H1 (cell line): ENCODE data around the gene SCG2. TPM values are rescaled to one million over a fixed set of nuclear protein-coding genes. Genes with fewer than 3 reads are reported as not detected.

Source experiments
- CTCF ChIA-PET: fragments of 300-600 bp; sonication (Branson Sonifier 250); formaldehyde crosslinking; loops from one replicate; lab custom pipeline; 2021; ENCODE audit not compliant: partially characterized antibody; lab: Charles Lee
- POLR2A ChIA-PET: fragments of 300-600 bp; sonication (Branson Sonifier 250); formaldehyde crosslinking; loops from one replicate; lab custom pipeline; 2021; ENCODE audit warnings: inconsistent platforms; ENCODE audit not compliant: partially characterized antibody; lab: Charles Lee
- DNase-seq, 2 experiments: peaks; one replicate each; pipeline versions ENCODE4 v3.0.0 to v3.0.0-alpha.2; 2010 to 2022; ENCODE audit warnings: low spot score in 2 of 2, low read depth in 1 of 2, mixed read lengths in 1 of 2
- FAIRE-seq: peaks from 2 replicates; lab custom pipeline; 2011; peaks lifted over from hg19 to GRCh38; lab: Jason Lieb, UNC
- H2AFZ ChIP-seq: 2 replicates; pipeline ENCODE4 v1.8.1; 2012; ENCODE audit warnings: low read length, inconsistent platforms
- H2AK5ac ChIP-seq: 2 replicates; pipeline ENCODE4 v1.6.1; 2013; ENCODE audit warnings: low read depth, low read length
- H2BK120ac ChIP-seq: replicated peaks from 2 replicates; pipeline ENCODE3; 2013; ENCODE audit warnings: low read depth, low read length, inconsistent platforms
- H2BK12ac ChIP-seq: 2 replicates; pipeline ENCODE4 v1.6.1; 2013; ENCODE audit warnings: low read depth, low read length
- H2BK15ac ChIP-seq: 2 replicates; pipeline ENCODE4 v1.6.1; 2013; ENCODE audit warnings: low read length
- H2BK20ac ChIP-seq: 2 replicates; pipeline ENCODE4 v1.6.1; 2013; ENCODE audit warnings: low read length
- H2BK5ac ChIP-seq: 2 replicates; pipeline ENCODE4 v1.6.1; 2013; ENCODE audit warnings: low read depth, low read length
- H3K14ac ChIP-seq: 2 replicates; pipeline ENCODE4 v1.6.1; 2013; ENCODE audit warnings: inconsistent platforms; ENCODE audit not compliant: insufficient read length
- H3K18ac ChIP-seq: 2 replicates; pipeline ENCODE4 v1.6.1; 2013; ENCODE audit warnings: low read length; ENCODE audit errors: extremely low read depth
- H3K23ac ChIP-seq: 2 replicates; pipeline ENCODE4 v1.6.1; 2013; ENCODE audit warnings: inconsistent platforms; ENCODE audit not compliant: insufficient read length
- H3K23me2 ChIP-seq: 2 replicates; pipeline ENCODE4 v1.6.1; 2013; ENCODE audit warnings: low read depth, low read length
- H3K27ac ChIP-seq: 2 replicates; pipeline ENCODE4 v1.6.1; 2011; ENCODE audit warnings: low read depth, low read length, inconsistent platforms
- H3K27me3 ChIP-seq, 4 experiments: replicated peaks in 1 of 4; 1 replicate in 1 of 4; 2 replicates in 3 of 4; pipeline versions ENCODE4 v1.6.1 to v1.8.1; 2011 to 2013; ENCODE audit warnings: low read length in 3 of 4, mild to moderate bottlenecking in 3 of 4, inconsistent platforms in 2 of 4, mixed read lengths in 2 of 4, moderate library complexity in 1 of 4; ENCODE audit not compliant: control insufficient read depth in 3 of 4, insufficient read depth in 3 of 4; ENCODE audit errors: extremely low read depth in 1 of 4
- H3K36me3 ChIP-seq, 4 experiments: 2 replicates each; pipeline versions ENCODE4 v1.6.1 to v1.8.1; 2011 to 2013; ENCODE audit warnings: mild to moderate bottlenecking in 4 of 4, low read length in 3 of 4, moderate library complexity in 2 of 4, control low read depth in 1 of 4, inconsistent platforms in 1 of 4; ENCODE audit not compliant: insufficient read depth in 4 of 4, control insufficient read depth in 2 of 4
- H3K4ac ChIP-seq: replicated peaks from 2 replicates; pipeline ENCODE3; 2013; ENCODE audit warnings: low read length, low read depth, mixed read lengths, inconsistent platforms; ENCODE audit not compliant: insufficient read length
- H3K4me1 ChIP-seq, 4 experiments: replicated peaks in 1 of 4; 1 replicate in 1 of 4; 2 replicates in 3 of 4; pipeline versions ENCODE4 v1.6.1 to v1.8.1; 2011 to 2013; ENCODE audit warnings: low read length in 3 of 4, inconsistent platforms in 2 of 4, mixed read lengths in 1 of 4; ENCODE audit not compliant: insufficient read depth in 4 of 4, control insufficient read depth in 3 of 4
- H3K4me2 ChIP-seq, 2 experiments: 2 replicates each; pipeline versions ENCODE4 v1.6.1 to v1.8.1; 2011 to 2013; ENCODE audit warnings: low read depth in 2 of 2, low read length in 2 of 2, control low read depth in 1 of 2, inconsistent platforms in 1 of 2, mild to moderate bottlenecking in 1 of 2; ENCODE audit not compliant: insufficient read depth in 1 of 2
- H3K4me3 ChIP-seq, 4 experiments: fragments of 200-600, 300-600 bp in 1 of 4; sonication (generic), shearing (Covaris generic), sonication (Bioruptor Twin) in 1 of 4; 2 replicates each; pipeline versions ENCODE4 v1.5.1 to v1.8.1; 2011 to 2016; ENCODE audit warnings: low read length in 4 of 4, low read depth in 3 of 4, control low read depth in 2 of 4, inconsistent platforms in 2 of 4, mild to moderate bottlenecking in 2 of 4, mixed read lengths in 1 of 4, moderate library complexity in 1 of 4; ENCODE audit not compliant: insufficient read depth in 2 of 4; ENCODE audit errors: extremely low read depth in 1 of 4
- H3K56ac ChIP-seq: replicated peaks from 2 replicates; pipeline ENCODE3; 2013; ENCODE audit warnings: low read depth, mild to moderate bottlenecking, mixed read lengths, low read length, inconsistent platforms; ENCODE audit not compliant: insufficient read length
- H3K79me1 ChIP-seq: 2 replicates; pipeline ENCODE4 v1.6.1; 2013; ENCODE audit warnings: low read depth, low read length, control low read depth
- H3K79me2 ChIP-seq, 2 experiments: 2 replicates each; pipeline versions ENCODE4 v1.6.1 to v1.8.1; 2012 to 2013; ENCODE audit warnings: low read length in 2 of 2, mild to moderate bottlenecking in 2 of 2, inconsistent platforms in 1 of 2; ENCODE audit not compliant: insufficient read depth in 2 of 2, control insufficient read depth in 1 of 2
- H3K9ac ChIP-seq, 4 experiments: replicated peaks in 1 of 4; 1 replicate in 1 of 4; 2 replicates in 3 of 4; pipeline versions ENCODE4 v1.6.1 to v1.8.1; 2011 to 2013; ENCODE audit warnings: low read depth in 3 of 4, low read length in 3 of 4, control low read depth in 2 of 4, mild to moderate bottlenecking in 2 of 4, moderate library complexity in 2 of 4, inconsistent platforms in 1 of 4; ENCODE audit errors: extremely low read depth in 1 of 4
- H3K9me3 ChIP-seq, 2 experiments: 2 replicates each; pipeline versions ENCODE4 v1.6.1 to v1.8.1; 2012 to 2013; ENCODE audit warnings: mild to moderate bottlenecking in 2 of 2, moderate library complexity in 2 of 2, control low read depth in 1 of 2, inconsistent platforms in 1 of 2, low read depth in 1 of 2, low read length in 1 of 2, mixed read lengths in 1 of 2; ENCODE audit not compliant: insufficient read depth in 2 of 2
- H4K20me1 ChIP-seq, 2 experiments: replicated peaks in 1 of 2; 2 replicates each; pipeline versions ENCODE3 to v1.8.1; 2011 to 2013; ENCODE audit warnings: inconsistent platforms in 2 of 2, low read length in 2 of 2, mild to moderate bottlenecking in 1 of 2; ENCODE audit not compliant: insufficient read depth in 2 of 2, control insufficient read depth in 1 of 2
- H4K5ac ChIP-seq: 2 replicates; pipeline ENCODE4 v1.6.1; 2013; ENCODE audit warnings: low read length, low read depth, mixed read lengths, inconsistent platforms; ENCODE audit not compliant: insufficient read length
- H4K8ac ChIP-seq: 2 replicates; pipeline ENCODE4 v1.8.0; 2013; ENCODE audit warnings: mild to moderate bottlenecking, moderate library complexity, low read length, inconsistent platforms; ENCODE audit not compliant: insufficient read depth; ENCODE audit errors: extremely low read depth
- H4K91ac ChIP-seq: replicated peaks from 2 replicates; pipeline ENCODE3; 2013; ENCODE audit warnings: low read length, mixed read lengths, inconsistent platforms; ENCODE audit not compliant: insufficient read length
- BACH1 ChIP-seq: IDR thresholded peaks from 2 replicates; pipeline ENCODE4 v1.6.1; 2012; ENCODE audit warnings: low read length, improper control_type of control experiment
- KDM5A ChIP-seq: fragments of 200-600 bp; IDR thresholded peaks from 2 replicates; pipeline ENCODE4 v1.7.1; 2012; ENCODE audit warnings: mild to moderate bottlenecking, low read length, inconsistent platforms, mixed read lengths
- NANOG ChIP-seq: IDR thresholded peaks from 2 replicates; pipeline ENCODE4 v1.6.1; 2011; ENCODE audit warnings: low read length, low read depth, mild to moderate bottlenecking, inconsistent platforms; ENCODE audit not compliant: insufficient read depth, poor library complexity, severe bottlenecking
- PHF8 ChIP-seq: fragments of 200-600 bp; sonication (generic); conservative IDR thresholded peaks from 2 replicates; pipeline ENCODE4 v1.7.1; 2012; ENCODE audit warnings: low read depth, mild to moderate bottlenecking, inconsistent platforms, low read length, moderate library complexity
- RFX5 ChIP-seq: IDR thresholded peaks from 2 replicates; pipeline ENCODE4 v1.6.1; 2011; ENCODE audit warnings: low read depth, low read length, improper control_type of control experiment, borderline replicate concordance
- TAF7 ChIP-seq: optimal IDR thresholded peaks from 2 replicates; pipeline ENCODE3; 2011; ENCODE audit warnings: low read depth, mild to moderate bottlenecking, inconsistent platforms, low read length, moderate library complexity, borderline replicate concordance
- ZNF274 ChIP-seq: IDR thresholded peaks from 2 replicates; pipeline ENCODE4 v1.7.0; 2012; ENCODE audit warnings: low read length, borderline replicate concordance; ENCODE audit errors: extremely low read depth
- WGBS, 2 experiments: shearing (Covaris generic) in 1 of 2; methylation state at CpG; one replicate each; pipeline versions ENCODE4 v1.1.6 to v1.1.7; 2013 to 2015; ENCODE audit warnings: low lambda C conversion rate in 2 of 2, mixed read lengths in 2 of 2, inconsistent platforms in 1 of 2, low coverage in 1 of 2, missing lambda C conversion rate in 1 of 2; ENCODE audit not compliant: insufficient replicate concordance in 2 of 2, insufficient coverage in 1 of 2, insufficient read length in 1 of 2; ENCODE audit errors: extremely low coverage in 1 of 2, missing lambda C conversion rate in 1 of 2; 5-methylcytosine and 5-hydroxymethylcytosine counted together
- polyA plus RNA-seq, 7 experiments: library from polyadenylated mRNA; depleted of rRNA in 3 of 7; stranded (reverse) in 5 of 7; unstranded in 2 of 7; fragments of >200 nt in 5 of 7; fragments of 200-250 nt in 2 of 7; gene quantifications; 1 replicate in 5 of 7; 2 replicates in 1 of 7; 4 replicates in 1 of 7; pipeline versions ENCODE4 v1.2.1 to v1.2.3, GENCODE V29; 2011 to 2013; ENCODE audit warnings: missing spikeins in 2 of 7, mixed read lengths in 2 of 7
- total RNA-seq: library from RNA; stranded (reverse); fragmentation: NEBNext Ultra II Directional; extraction: Animal tissue kit (Norgen Biotek cat#: 25700); gene quantifications from 2 replicates; pipeline ENCODE4 v1.2.1, GENCODE V29; 2021

Gene SCG2
- total and polyA plus RNA-seq, 2 of the 8 experiments (the other 6 are each of a cell fraction or from before 2014, with no cell fraction given): 0.54 to 1.0 TPM

GRCh38 chr2:223570784-223571183 is 31.4 kb downstream of the SCG2 start:
- POLR2A ChIA-PET: interaction anchor here (1.2 kb wide), 1 partner anchor 9 kb away, joined by 3 read pairs; no protein-coding TSS in a partner anchor
- WGBS, 2 experiments: 84% methylated on average over 2 of the region's 2 CpGs; no CpG with 5 or more reads in 1 of the 2 experiments

More at GRCh38 chr2:223570784-223571183, 31.4 kb downstream of the SCG2 start:
- Histone ChIP-seq H3K79me1 (no peaks in the 10 kb centered on the region), H3K79me2 (no peaks in the 10 kb centered on the region), H3K4ac (no peak overlapping the region), H2BK20ac (no peak overlapping the region), H2AK5ac (no peak overlapping the region), H3K9me3 (no peaks in the 10 kb centered on the region), H3K27ac (no peak overlapping the region), H2BK15ac (no peak overlapping the region), H3K9ac (no peak overlapping the region), H3K4me2 (no peak overlapping the region), H2BK5ac (no peak overlapping the region), H3K18ac (no peak overlapping the region), H3K56ac (no peak overlapping the region), H4K91ac (no peak overlapping the region), H4K20me1 (no peaks in the 10 kb centered on the region), H3K4me1 (no peaks in the 10 kb centered on the region), H2BK120ac (no peak overlapping the region), H4K8ac (no peak overlapping the region), H2AFZ (no peak overlapping the region; the same call in 1 of the 2 replicates), H3K23me2 (no peaks in the 10 kb centered on the region; the same call in 1 of the 2 replicates), H3K4me3 (no peak overlapping the region), H3K23ac (no peak overlapping the region), H3K36me3 (no peaks in the 10 kb centered on the region), H2BK12ac (no peak overlapping the region), H4K5ac (no peak overlapping the region), H3K14ac (no peak overlapping the region), H3K27me3 (no peaks in the 10 kb centered on the region)
- CTCF ChIA-PET: interaction anchor here (1.1 to 1.8 kb wide), 3 partner anchors 10 to 112 kb away, joined by 3 to 4 read pairs (median 4); no protein-coding TSS in a partner anchor
- TF ChIP-seq PHF8 (no peak), KDM5A (no peak), NANOG (no peak), TAF7 (no peak), RFX5 (no peak), ZNF274 (no peak), BACH1 (no peak)
- FAIRE-seq: no peak
- DNase-seq: no peak
